ENCODE results near the gene TXNL4B.
"Not testable (repeated sequence)": the region's sequence is repeated elsewhere in the genome, so short reads cannot be mapped to it uniquely, and the experiment has no call there.

Gene TXNL4B

GRCh38 chr16:72072514-72073342 lies 20.7 kb downstream of the TXNL4B start:
- DNase-seq: no peak

GRCh38 chr16:72068930-72069329 lies 24.5 kb downstream of the TXNL4B start:
- no peak for DNase-seq

DNA sequence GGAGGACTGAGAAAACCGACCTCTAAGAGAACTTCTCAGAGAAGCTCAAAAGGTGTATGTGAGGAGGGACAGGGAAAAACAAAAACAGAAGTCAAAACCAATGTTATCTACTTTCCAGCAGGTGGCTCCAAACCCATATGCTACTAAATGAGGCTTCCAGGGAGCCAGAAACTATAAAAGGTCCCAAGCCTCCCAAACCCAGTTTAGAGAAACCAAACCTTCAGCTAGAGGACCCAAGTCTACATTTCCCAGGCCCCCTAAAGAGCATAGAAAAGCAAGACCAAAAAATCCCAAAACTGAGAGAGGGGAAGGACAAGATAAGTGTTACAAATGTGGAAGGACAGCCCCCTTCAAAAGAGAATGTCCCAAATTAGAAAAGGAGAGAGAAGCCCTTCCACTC lies 26.7 kb downstream of the TXNL4B start:
- no peak for DNase-seq

DNA sequence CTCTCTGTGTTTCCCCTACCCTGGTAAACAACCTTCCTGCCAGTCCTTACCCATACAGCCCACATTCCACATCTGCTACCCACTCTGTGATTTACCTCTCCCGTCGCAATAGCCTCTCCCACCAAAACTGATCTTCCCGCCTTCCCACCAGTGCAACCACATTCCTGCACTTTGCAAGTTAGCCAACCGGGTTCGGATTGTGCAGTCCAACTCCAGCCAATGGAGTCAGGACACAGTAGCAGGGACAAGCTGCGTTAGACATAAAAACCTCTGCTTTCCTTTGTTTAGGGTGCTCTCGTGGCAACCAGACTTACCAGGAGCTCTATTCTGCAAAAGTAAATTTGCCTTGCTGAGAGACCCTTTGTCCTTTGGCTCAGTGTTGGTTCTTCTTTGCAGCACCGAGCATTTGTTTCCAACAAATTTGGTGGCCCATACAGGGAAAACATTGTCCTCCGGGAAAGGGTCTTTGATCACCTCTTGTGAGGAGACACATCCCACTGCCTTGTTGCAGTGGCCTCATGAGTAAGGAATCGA lies 29.0 kb downstream of the TXNL4B start:
- DNase-seq: no peak

DNA sequence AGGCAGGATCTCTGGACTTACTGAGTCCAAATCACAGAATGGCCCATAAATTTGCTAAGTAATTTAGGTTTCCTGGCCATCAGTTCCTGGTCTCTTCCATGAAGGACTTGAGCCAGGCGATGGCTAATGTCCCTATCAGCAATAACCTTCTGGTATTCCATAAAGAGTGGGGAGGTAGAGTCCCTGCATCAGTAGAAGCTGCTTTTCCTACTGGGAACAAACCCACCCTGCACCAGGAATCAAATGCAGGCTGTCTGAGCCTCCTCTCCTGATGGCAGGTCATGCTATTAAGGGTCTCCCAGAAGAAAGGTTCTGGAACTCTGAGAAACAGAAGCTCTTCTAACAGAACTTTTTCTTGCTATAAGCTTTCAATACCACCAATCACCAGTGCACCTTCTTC lies 31.9 kb downstream of the TXNL4B start:
- DNase-seq: no peak

GRCh38 chr16:72060405-72060804 lies 33.0 kb downstream of the TXNL4B start:
- DNase-seq: no peak

DNA sequence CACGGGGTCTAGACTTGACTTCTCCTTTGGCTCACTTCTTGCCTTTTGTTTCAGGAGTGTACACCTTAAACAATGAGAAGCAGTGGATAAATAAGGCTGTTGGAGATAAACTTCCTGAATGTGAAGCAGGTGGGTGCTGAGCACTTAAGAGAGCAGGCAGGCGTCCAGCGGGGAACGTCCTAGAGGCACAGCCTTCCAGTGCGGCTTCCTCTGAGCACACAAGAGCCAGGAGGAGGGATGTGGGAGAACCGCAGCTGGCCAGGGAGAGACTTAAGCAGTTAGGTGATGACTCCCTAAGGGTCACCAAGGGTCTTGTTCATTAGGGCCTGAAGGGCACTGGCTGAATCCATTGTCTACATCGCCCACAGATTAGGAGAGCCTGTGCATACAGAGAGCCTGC lies 34.4 kb downstream of the TXNL4B start:
- not testable (repeated sequence) for DNase-seq

GRCh38 chr16:72057313-72057712 lies 36.1 kb downstream of the TXNL4B start:
- DNase-seq: not testable (repeated sequence)

DNA sequence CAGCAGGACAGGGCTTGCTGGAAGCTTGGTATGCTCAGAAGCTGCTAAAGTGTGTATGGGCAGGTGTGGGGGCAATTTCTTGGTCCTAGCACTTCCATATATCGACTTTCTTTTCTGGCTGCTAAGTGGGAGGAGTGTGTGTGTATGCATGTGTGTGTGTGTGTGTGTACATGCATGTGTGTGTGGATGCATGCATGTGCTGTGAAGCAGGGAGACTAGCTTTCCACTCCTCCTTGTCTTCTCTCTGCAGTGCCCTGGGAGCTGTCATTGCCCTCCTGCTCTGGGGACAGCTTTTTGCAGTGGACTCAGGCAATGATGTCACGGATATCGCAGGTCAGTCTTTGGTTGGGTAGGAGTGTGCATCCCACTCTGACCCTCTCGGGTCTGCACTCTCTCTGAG lies 37.5 kb downstream of the TXNL4B start:
- no peak for DNase-seq

DNA sequence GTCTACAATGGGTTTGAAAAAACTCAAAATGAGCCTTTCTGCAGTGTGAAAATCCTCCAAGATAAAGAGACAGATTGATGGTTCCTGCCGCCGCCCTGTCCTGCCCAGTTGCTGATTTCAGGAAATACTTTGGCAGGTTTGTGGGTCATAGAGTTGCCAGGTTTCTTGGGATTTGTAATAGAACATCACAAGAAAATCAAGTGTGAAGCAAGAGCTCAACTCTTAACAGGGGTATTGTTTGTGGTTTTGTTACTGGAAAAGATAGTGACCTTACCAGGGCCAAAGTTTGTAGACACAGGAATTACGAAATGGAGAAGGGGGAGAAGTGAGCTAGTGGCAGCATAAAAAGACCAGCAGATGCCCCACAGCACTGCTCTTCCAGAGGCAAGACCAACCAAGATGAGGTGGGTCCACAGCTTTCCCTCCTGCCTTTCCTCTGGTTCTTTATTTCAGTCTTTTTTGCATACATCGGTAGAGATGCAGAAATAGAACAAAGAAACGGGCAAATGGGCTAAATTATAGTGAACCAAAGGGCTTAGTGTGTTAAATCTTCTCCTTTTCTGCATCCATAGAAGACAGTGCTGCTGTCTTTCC lies 39.1 kb downstream of the TXNL4B start, which contains the start of gene HP:
TSS of gene HP (plus strand) at position 252 of the 594 bp plus-strand sequence. CDS start at position 400, 148 bp downstream.
- not testable (repeated sequence) for DNase-seq

DNA sequence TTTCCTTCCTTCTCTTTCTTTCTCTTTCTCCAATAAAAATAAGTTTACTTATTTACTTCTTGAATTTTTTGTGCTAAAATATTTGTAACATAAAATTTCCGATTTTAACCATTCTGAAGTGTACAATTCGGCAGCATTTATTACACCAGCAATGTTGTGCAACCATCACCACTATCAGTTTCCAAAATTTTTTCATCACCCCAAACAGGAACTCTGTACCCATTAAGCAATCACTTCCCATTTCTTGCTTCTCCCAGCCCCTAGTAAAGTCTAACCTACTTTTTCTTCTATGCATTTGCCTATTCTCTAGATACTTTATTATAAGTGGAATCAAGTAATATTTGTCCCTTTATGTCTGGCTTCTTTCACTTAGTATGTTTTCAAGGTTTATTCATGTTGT lies 41.6 kb downstream of the TXNL4B start:
- no peak for DNase-seq

DNA sequence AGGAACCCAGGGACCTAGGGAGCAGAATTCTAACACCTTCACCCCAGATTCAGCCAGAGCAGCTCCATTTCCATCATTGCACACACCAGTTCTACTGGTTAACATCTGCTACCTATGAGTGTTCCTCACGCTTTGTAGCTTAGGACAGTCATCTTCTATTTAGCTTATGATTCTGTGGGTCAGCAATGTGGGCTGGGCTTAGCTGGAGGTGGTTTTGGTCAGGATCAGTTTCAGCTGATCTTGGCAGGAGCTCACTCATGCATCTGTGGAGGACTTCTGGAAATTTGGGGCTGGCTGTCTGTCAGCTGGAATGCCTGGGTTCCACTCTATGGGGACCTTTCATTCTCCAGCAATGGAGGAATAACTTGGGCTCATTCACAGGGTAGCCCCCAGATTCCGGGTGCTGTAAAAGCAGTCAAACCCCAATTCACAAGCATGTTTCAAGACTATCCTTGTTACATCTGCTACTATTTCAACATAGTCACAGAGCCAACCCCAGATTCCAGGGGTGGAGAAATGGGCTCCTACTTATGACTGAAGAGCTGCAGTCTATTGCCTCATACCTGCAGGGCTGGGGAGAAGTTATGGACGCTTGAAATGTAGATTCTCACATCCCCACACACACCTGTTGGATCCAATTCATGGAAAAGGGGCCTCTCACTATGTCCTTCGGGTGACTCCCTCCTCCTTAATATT lies 42.5 kb downstream of the TXNL4B start:
- no peak for DNase-seq

- no peak for DNase-seq
Observed at GRCh38 chr16:72049110-72049509, 44.3 kb downstream of the TXNL4B start.

- no peak for DNase-seq
Observed at GRCh38 chr16:72044825-72045359, 48.5 kb downstream of the TXNL4B start.

- no peak for DNase-seq
Observed at GRCh38 chr16:72044296-72044695, 49.1 kb downstream of the TXNL4B start.

DNA sequence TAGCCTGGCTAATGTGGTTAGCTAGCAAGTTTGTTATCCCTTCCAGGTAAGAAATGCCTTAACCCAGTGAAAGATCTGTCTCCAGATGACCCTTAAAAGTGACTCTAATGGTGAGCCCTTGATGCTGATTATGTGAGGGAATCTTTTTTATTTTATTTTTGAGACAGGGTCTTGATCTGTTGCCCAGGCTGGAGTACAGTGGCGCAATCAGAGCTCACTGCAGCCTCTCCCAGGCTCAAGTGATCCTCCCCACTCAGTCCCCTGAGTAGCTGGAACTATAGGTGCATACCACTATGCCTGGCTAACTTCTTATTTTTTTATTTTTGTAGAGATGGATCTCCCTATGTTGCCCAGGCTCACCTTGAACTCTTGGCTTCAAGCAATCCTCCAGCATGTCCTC lies 49.9 kb downstream of the TXNL4B start:
- DNase-seq: no peak

DNA sequence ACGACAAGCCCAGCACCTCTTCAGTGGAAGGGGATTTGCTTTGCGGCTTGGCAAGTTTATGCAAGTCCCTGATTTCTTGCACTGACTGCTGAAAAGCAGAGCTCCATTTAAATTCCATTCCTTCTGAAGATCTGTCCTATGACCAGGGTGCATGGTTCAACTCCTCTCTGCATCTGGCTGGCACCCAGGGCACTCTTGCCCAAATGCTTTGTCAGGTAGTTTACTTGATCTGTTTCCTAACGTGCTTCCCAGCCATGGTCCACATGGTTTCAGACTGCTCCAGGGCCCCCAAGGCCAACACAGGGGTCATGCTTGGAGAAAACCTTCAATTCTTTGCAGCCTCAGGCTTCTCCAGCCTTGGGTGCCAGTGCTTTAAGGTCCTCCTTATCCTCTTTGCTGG lies 50.4 kb downstream of the TXNL4B start:
- DNase-seq: no peak

GRCh38 chr16:72042157-72042660 lies 51.2 kb downstream of the TXNL4B start:
- no peak for DNase-seq

DNA sequence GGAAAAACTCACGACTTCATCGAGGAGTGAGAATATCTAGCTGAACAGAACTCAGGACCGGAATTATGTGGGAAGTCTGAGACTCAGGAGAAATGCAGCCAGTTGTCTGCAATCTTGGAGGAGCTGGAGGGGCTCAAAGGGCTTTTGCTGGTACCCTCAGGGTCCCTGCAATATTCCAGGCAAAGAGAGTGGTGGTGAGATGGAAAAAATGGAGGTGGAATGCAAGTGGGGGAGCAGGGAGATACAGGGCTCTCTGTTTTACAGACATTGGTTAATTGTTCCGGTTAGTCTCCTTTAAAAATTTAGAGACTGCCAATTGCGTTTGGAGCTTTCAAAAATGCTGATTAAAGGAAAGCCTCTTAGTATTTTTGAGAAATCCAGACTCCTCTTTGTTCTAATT lies 57.3 kb downstream of the TXNL4B start:
- no peak for DNase-seq
